Activated T-cell treated with anti-CD3 and anti-CD28 coated beads, Interleukin-2, amount 50 U/mL, for 72 hours (primary cell): Measurements from ENCODE around the gene TMEM191C. TPM values are rescaled to one million over a fixed set of nuclear protein-coding genes. Genes with fewer than 3 reads are reported as not detected.
A peak's percentile ranks its signal among the peaks of the same experiment; 100 is the strongest.
"Not testable (repeated sequence)": the region's sequence is repeated elsewhere in the genome, so short reads cannot be mapped to it uniquely, and the experiment has no call there.

Experiments used
- ATAC-seq, 2 donors: fragments of 150-1000 bp; cut with Tn5 transposase; replicated peaks in 1 of 2; 2 replicates each; pipeline ENCODE4 v1.10.0; 2021; ENCODE audit warnings: moderate library complexity in 2 of 2, mild to moderate bottlenecking in 1 of 2
- DNase-seq, 2 donors: peaks; one replicate each; pipeline ENCODE4 v3.0.0; 2021 to 2022; ENCODE audit warnings: mixed read lengths in 1 of 2
- H3K27ac Mint-ChIP-seq: one replicate; pipeline ENCODE4 v1.8.0; 2022; ENCODE audit warnings: mild to moderate bottlenecking, moderate library complexity, mixed read lengths
- H3K27me3 Mint-ChIP-seq: one replicate; pipeline ENCODE4 v1.8.0; 2022; ENCODE audit warnings: low read depth, mixed read lengths
- H3K36me3 Mint-ChIP-seq, 2 donors: one replicate each; pipeline ENCODE4 v1.8.0; 2022; ENCODE audit warnings: mixed read lengths in 2 of 2, mild to moderate bottlenecking in 1 of 2; ENCODE audit not compliant: insufficient read depth in 2 of 2
- H3K4me1 Mint-ChIP-seq: one replicate; pipeline ENCODE4 v1.8.0; 2022; ENCODE audit warnings: low read depth, mixed read lengths
- H3K4me3 Mint-ChIP-seq, 2 donors: one replicate each; pipeline ENCODE4 v1.8.0; 2022; ENCODE audit warnings: mild to moderate bottlenecking in 2 of 2, mixed read lengths in 2 of 2, moderate library complexity in 2 of 2
- H3K9me3 Mint-ChIP-seq, 2 donors: one replicate each; pipeline ENCODE4 v1.8.0; 2022; ENCODE audit warnings: mixed read lengths in 2 of 2
- total RNA-seq, 2 donors: library from RNA; stranded (reverse); gene quantifications; one replicate each; pipeline ENCODE4 v1.2.3, GENCODE V29; 2022

Gene TMEM191C
- total RNA-seq, result 1 to 10 TPM; 1.5 to 3.0 TPM

- peak within 1 kb of the TSS; percentile 89 for H3K4me3 Mint-ChIP-seq
- H3K27me3 Mint-ChIP-seq, H3K36me3 Mint-ChIP-seq, H3K9me3 Mint-ChIP-seq, DNase-seq, H3K4me1 Mint-ChIP-seq, H3K27ac Mint-ChIP-seq: not testable (repeated sequence)
- peak in 1 of 2 donors; percentile 8 for ATAC-seq
These were observed at the start of gene TMEM191C for GRCh38 chr22:21467337-21468193. TSS of gene TMEM191C (plus strand) at chr22:21467387. CDS start at chr22:21467460, 73 bp downstream.

GRCh38 chr22:21417853-21418252 lies 49.3 kb upstream of the TMEM191C start:
- not testable (repeated sequence) for H3K4me1 Mint-ChIP-seq, H3K27ac Mint-ChIP-seq, H3K27me3 Mint-ChIP-seq, H3K9me3 Mint-ChIP-seq, H3K36me3 Mint-ChIP-seq
- peak overlapping the region in 1 of 2 donors; percentile 47 for H3K4me3 Mint-ChIP-seq
- peak; percentile 2 to 23 for ATAC-seq
- peak; percentile 4 to 8 for DNase-seq

- not testable (repeated sequence) for H3K36me3 Mint-ChIP-seq, H3K27me3 Mint-ChIP-seq, DNase-seq, H3K4me3 Mint-ChIP-seq, H3K27ac Mint-ChIP-seq, H3K9me3 Mint-ChIP-seq, H3K4me1 Mint-ChIP-seq, ATAC-seq
These were observed 48.1 kb upstream of the TMEM191C start for GRCh38 chr22:21418974-21419638.

DNA sequence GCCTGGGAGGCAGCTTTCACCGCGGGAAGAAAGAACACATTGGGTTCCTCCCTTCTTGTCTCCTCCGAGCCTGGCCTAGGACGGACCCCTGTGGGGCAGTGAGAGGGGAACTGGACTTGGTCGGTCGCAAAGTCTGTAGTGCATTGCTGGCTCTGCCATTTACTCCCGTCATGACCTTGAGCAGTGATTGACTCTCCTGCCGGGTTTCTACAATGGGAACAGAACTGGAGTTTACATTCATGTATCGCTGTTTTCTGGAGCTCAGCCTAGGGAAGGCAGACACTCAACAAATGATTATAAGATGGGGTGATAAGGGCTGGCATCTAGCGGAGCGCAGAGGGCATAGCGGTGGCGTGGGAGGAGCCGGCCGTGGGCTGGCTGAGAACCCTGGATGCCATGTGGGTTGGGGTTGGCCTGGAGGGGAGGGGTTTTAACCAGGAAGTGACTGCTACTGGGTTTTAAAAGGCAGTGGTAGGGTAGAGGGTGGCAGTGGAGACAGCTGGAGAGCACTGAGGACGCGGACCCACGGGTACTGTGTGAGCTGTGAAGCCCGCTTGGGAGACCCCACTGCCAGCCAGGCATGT lies 46.9 kb upstream of the TMEM191C start:
- peak; percentile 68 to 70 for ATAC-seq
- not testable (repeated sequence) for H3K4me1 Mint-ChIP-seq, DNase-seq, H3K27ac Mint-ChIP-seq, H3K4me3 Mint-ChIP-seq, H3K27me3 Mint-ChIP-seq, H3K9me3 Mint-ChIP-seq, H3K36me3 Mint-ChIP-seq

DNA sequence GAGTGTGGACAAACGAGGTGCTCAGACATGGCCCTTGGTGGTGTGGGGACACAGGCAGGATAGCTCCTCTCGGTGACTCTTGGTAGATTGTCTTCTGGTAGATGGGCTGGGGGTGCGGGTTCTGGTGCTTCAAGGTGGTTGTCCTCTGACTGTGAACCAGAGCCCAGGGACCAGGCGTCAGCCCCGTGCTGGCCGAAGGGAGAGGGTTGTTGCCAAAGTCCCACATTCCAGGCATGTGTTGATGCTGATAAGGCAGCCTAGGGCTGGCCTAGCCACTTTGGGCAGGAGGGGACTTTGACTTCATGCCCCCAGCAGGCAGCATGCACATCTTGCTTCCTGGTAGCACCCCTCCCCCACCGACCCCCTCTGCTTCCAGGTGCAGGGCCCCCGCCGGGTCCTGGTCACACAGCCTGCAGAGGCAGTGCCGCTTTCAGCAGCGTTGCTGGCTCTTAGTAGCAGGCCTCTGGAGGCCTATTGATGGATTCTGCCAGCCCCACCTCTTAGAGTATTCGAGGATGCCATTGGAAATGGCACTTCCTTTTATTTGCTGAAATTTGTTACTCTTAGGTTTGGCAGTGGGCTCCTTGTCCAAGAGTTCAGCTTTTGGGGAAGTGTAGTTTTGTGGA lies 43.0 kb upstream of the TMEM191C start:
- not testable (repeated sequence) for H3K4me3 Mint-ChIP-seq, ATAC-seq, H3K27ac Mint-ChIP-seq, H3K36me3 Mint-ChIP-seq, H3K9me3 Mint-ChIP-seq, DNase-seq, H3K4me1 Mint-ChIP-seq, H3K27me3 Mint-ChIP-seq

- not testable (repeated sequence) for H3K27ac Mint-ChIP-seq, H3K4me1 Mint-ChIP-seq, H3K36me3 Mint-ChIP-seq, H3K4me3 Mint-ChIP-seq, H3K9me3 Mint-ChIP-seq, H3K27me3 Mint-ChIP-seq, DNase-seq
- ATAC-seq, result peak; percentile 95 to 96
These were observed 32.6 kb upstream of the TMEM191C start for GRCh38 chr22:21434378-21435233.

DNA sequence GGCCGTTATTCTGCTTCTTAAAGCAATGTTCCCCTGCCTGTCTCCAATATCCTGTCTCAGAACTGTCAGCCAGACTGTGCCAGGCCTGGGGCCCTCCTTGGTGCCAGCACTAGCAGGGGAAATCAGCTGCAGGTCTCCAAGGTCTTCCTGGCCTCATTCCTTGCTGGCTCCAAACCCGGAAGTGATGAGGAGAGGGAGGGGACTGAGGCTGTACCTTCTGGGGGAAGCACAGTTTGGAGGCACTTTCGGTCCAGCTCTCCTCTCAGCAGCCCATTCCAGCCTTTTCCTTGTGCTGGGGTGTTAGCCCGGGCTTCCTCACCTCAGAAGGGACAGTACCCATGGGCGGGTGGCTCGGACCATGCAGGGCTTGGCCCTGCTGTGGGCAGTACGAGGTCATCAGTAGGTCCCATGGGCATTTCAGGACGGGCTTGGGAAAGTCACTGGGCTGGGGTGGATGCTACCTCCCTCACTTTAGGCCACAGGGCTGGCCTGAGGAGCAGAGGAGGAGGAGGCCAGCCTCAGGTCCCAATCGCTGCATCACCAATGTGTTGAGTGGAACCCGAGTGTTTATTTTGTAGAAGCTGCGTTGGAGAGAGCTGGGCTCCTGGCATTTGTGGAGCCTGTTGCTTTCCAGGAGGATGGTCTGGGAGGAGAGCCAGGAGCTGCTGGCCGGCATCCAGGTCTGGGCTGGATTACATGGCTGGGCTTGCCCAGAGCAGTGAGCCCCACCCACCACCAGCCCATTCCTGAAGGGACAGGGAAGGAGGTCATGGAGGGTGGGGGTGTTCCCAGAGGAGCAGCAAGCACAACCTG lies 31.0 kb upstream of the TMEM191C start:
- DNase-seq, ATAC-seq, H3K27ac Mint-ChIP-seq, H3K36me3 Mint-ChIP-seq, H3K4me3 Mint-ChIP-seq, H3K27me3 Mint-ChIP-seq, H3K9me3 Mint-ChIP-seq, H3K4me1 Mint-ChIP-seq: not testable (repeated sequence)

- not testable (repeated sequence) for H3K27me3 Mint-ChIP-seq, DNase-seq, H3K36me3 Mint-ChIP-seq, H3K27ac Mint-ChIP-seq, H3K4me1 Mint-ChIP-seq, H3K9me3 Mint-ChIP-seq, H3K4me3 Mint-ChIP-seq, ATAC-seq
These were observed 29.2 kb upstream of the TMEM191C start for GRCh38 chr22:21438013-21438412.

GRCh38 chr22:21440018-21440636 lies 27.1 kb upstream of the TMEM191C start:
- ATAC-seq, DNase-seq: not testable (repeated sequence)

DNA sequence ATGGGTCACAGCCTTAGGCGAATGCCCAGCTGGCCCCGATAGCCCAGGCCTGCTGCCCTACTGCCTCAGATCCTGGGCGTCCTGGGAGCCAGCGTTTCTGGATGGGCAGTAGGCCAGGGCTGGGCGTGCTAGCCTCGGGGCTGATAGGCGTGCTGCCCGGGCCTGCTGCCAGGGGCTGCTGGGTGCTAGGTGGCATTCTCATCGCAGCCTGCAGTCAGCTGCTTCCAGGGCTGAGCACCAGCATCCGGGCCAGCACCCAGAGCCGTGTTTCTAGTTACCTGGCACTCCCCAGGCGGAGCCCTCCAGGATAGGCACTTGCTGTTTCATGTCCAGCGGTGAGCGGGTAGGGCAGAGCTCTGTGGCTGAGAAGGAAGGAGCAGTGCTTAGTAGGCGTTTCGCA lies 26.5 kb upstream of the TMEM191C start:
- not testable (repeated sequence) for H3K4me3 Mint-ChIP-seq, H3K9me3 Mint-ChIP-seq, H3K27me3 Mint-ChIP-seq, DNase-seq, H3K4me1 Mint-ChIP-seq, H3K27ac Mint-ChIP-seq, H3K36me3 Mint-ChIP-seq, ATAC-seq

More at GRCh38 chr22:21440018-21440636, 27.1 kb upstream of the TMEM191C start:
- H3K27ac Mint-ChIP-seq, H3K4me1 Mint-ChIP-seq, H3K36me3 Mint-ChIP-seq, H3K27me3 Mint-ChIP-seq, H3K4me3 Mint-ChIP-seq, H3K9me3 Mint-ChIP-seq: not testable (repeated sequence)

DNA sequence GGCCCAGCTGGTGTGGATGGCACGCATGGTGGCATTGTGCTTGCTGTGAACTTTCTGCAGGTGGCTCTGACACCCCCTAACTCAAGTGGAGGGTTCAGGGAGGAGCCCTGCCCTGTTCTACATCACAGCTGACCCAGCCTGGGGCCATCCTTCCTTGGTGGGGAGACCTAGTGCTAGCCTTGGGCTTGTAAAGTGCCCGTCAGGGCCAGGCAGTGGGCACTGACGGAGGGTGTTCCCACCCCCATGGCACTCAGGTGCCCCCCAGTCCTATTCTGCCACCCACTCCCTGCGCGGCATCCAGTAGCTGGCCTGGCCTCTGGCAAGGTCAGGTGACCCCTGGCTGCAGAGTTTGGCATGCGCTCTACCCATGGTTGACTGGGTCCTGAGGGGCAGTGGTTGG lies 26.0 kb upstream of the TMEM191C start:
- not testable (repeated sequence) for H3K27me3 Mint-ChIP-seq, H3K4me1 Mint-ChIP-seq, H3K36me3 Mint-ChIP-seq, H3K9me3 Mint-ChIP-seq, ATAC-seq, DNase-seq, H3K4me3 Mint-ChIP-seq, H3K27ac Mint-ChIP-seq
